Skeletal muscle satellite cell (primary cell): ENCODE measurements around the gene KLLN.
"Not testable (repeated sequence)": the region's sequence is repeated elsewhere in the genome, so short reads cannot be mapped to it uniquely, and the experiment has no call there.

Experiments
- H3K27me3 ChIP-seq: 2 replicates; pipeline ENCODE4 v1.7.0; 2013; ENCODE audit warnings: low read length; ENCODE audit not compliant: control insufficient read depth, insufficient read depth
- H3K36me3 ChIP-seq: 2 replicates; pipeline ENCODE4 v1.7.0; 2013; ENCODE audit warnings: mild to moderate bottlenecking, control low read depth, low read length; ENCODE audit not compliant: insufficient read depth
- H3K4me1 ChIP-seq: 2 replicates; pipeline ENCODE4 v1.7.0; 2013; ENCODE audit warnings: low read length; ENCODE audit not compliant: control insufficient read depth, insufficient read depth
- H3K4me2 ChIP-seq: 2 replicates; pipeline ENCODE4 v1.7.0; 2013; ENCODE audit warnings: mild to moderate bottlenecking, low read length
- H3K4me3 ChIP-seq: 2 replicates; pipeline ENCODE4 v1.7.0; 2013; ENCODE audit warnings: low read length
- H3K9ac ChIP-seq: 2 replicates; pipeline ENCODE4 v1.7.0; 2013; ENCODE audit warnings: mild to moderate bottlenecking, low read depth, low read length, moderate library complexity
- H3K9me3 ChIP-seq: replicated peaks from 2 replicates; pipeline ENCODE4 v1.7.0; 2013; ENCODE audit warnings: mild to moderate bottlenecking, control low read depth, low read length

Gene KLLN

GRCh38 chr10:87849001-87849400 is 14.3 kb downstream of the KLLN start:
- H3K9ac ChIP-seq: no peak overlapping the region
- no peaks in the 10 kb centered on the region for H3K27me3 ChIP-seq
- no peak overlapping the region for H3K4me2 ChIP-seq
- peaks cover 10% of the 10 kb centered on the region for H3K4me1 ChIP-seq
- H3K36me3 ChIP-seq: no peaks in the 10 kb centered on the region
- H3K9me3 ChIP-seq: no peaks in the 10 kb centered on the region
- H3K4me3 ChIP-seq: no peak overlapping the region

GRCh38 chr10:87847550-87847949 is 15.8 kb downstream of the KLLN start:
- H3K4me1 ChIP-seq: peaks cover 18% of the 10 kb centered on the region
- H3K36me3 ChIP-seq: no peaks in the 10 kb centered on the region
- no peaks in the 10 kb centered on the region for H3K9me3 ChIP-seq
- H3K9ac ChIP-seq: no peak overlapping the region
- no peak overlapping the region for H3K4me2 ChIP-seq
- H3K27me3 ChIP-seq: no peaks in the 10 kb centered on the region
- H3K4me3 ChIP-seq: no peak overlapping the region

GRCh38 chr10:87846711-87847110 is 16.6 kb downstream of the KLLN start:
- not testable (repeated sequence) for H3K36me3 ChIP-seq, H3K9ac ChIP-seq, H3K27me3 ChIP-seq, H3K4me2 ChIP-seq, H3K4me3 ChIP-seq, H3K9me3 ChIP-seq
- peaks cover 22% of the 10 kb centered on the region for H3K4me1 ChIP-seq

- H3K4me2 ChIP-seq: no peak overlapping the region
- H3K4me3 ChIP-seq: no peak overlapping the region
- H3K9me3 ChIP-seq: no peaks in the 10 kb centered on the region
- no peaks in the 10 kb centered on the region for H3K27me3 ChIP-seq
- H3K9ac ChIP-seq: no peak overlapping the region
- no peaks in the 10 kb centered on the region for H3K36me3 ChIP-seq
- H3K4me1 ChIP-seq: peaks cover 22% of the 10 kb centered on the region
Measured at GRCh38 chr10:87846023-87846422, 17.3 kb downstream of the KLLN start.

GRCh38 chr10:87845624-87845998 is 17.7 kb downstream of the KLLN start:
- Histone ChIP-seq H3K9me3 (no peaks in the 10 kb centered on the region), H3K4me2 (no peak overlapping the region), H3K4me3 (no peak overlapping the region), H3K9ac (no peak overlapping the region), H3K4me1 (peaks cover 22% of the 10 kb centered on the region), H3K27me3 (no peaks in the 10 kb centered on the region), H3K36me3 (no peaks in the 10 kb centered on the region)

GRCh38 chr10:87844837-87845623 is 18.3 kb downstream of the KLLN start:
- Histone ChIP-seq H3K9ac (no peak overlapping the region), H3K4me3 (no peak overlapping the region), H3K9me3 (no peaks in the 10 kb centered on the region), H3K27me3 (no peaks in the 10 kb centered on the region), H3K36me3 (no peaks in the 10 kb centered on the region), H3K4me2 (no peak overlapping the region), H3K4me1 (peaks cover 22% of the 10 kb centered on the region)

GRCh38 chr10:87843714-87844113 is 19.6 kb downstream of the KLLN start:
- no peaks in the 10 kb centered on the region for H3K36me3 ChIP-seq
- H3K27me3 ChIP-seq: no peaks in the 10 kb centered on the region
- H3K4me2 ChIP-seq: no peak overlapping the region
- H3K4me3 ChIP-seq: no peak overlapping the region
- no peak overlapping the region for H3K9ac ChIP-seq
- H3K4me1 ChIP-seq: peaks cover 22% of the 10 kb centered on the region
- H3K9me3 ChIP-seq: no peaks in the 10 kb centered on the region

- Histone ChIP-seq H3K4me2 (no peak overlapping the region), H3K4me1 (peaks cover 22% of the 10 kb centered on the region), H3K4me3 (no peak overlapping the region), H3K9me3 (no peaks in the 10 kb centered on the region), H3K27me3 (no peaks in the 10 kb centered on the region), H3K36me3 (no peaks in the 10 kb centered on the region), H3K9ac (no peak overlapping the region)
Measured at GRCh38 chr10:87842776-87843497, 20.4 kb downstream of the KLLN start.

- H3K36me3 ChIP-seq: no peaks in the 10 kb centered on the region
- no peaks in the 10 kb centered on the region for H3K27me3 ChIP-seq
- H3K4me1 ChIP-seq: peaks cover 22% of the 10 kb centered on the region
- no peak overlapping the region for H3K4me3 ChIP-seq
- H3K4me2 ChIP-seq: no peak overlapping the region
- no peaks in the 10 kb centered on the region for H3K9me3 ChIP-seq
- H3K9ac ChIP-seq: no peak overlapping the region
Measured at GRCh38 chr10:87842220-87842641, 21.1 kb downstream of the KLLN start.

GRCh38 chr10:87841186-87841585 is 22.1 kb downstream of the KLLN start:
- Histone ChIP-seq H3K9ac (no peak overlapping the region), H3K27me3 (no peaks in the 10 kb centered on the region), H3K9me3 (no peaks in the 10 kb centered on the region), H3K4me2 (no peak overlapping the region), H3K36me3 (no peaks in the 10 kb centered on the region), H3K4me3 (no peak overlapping the region), H3K4me1 (peaks cover 20% of the 10 kb centered on the region)

- Histone ChIP-seq H3K4me2 (no peak overlapping the region), H3K4me3 (no peak overlapping the region), H3K9ac (no peak overlapping the region), H3K27me3 (no peaks in the 10 kb centered on the region), H3K36me3 (no peaks in the 10 kb centered on the region), H3K4me1 (peaks cover 12% of the 10 kb centered on the region), H3K9me3 (no peaks in the 10 kb centered on the region)
Measured at GRCh38 chr10:87838650-87839049, 24.7 kb downstream of the KLLN start.

- no peaks in the 10 kb centered on the region for H3K36me3 ChIP-seq
- H3K4me1 ChIP-seq: peaks cover 3% of the 10 kb centered on the region
- H3K4me2 ChIP-seq: no peak overlapping the region
- no peak overlapping the region for H3K4me3 ChIP-seq
- H3K9ac ChIP-seq: no peak overlapping the region
- no peaks in the 10 kb centered on the region for H3K9me3 ChIP-seq
- no peaks in the 10 kb centered on the region for H3K27me3 ChIP-seq
Measured at GRCh38 chr10:87837445-87837844, 25.9 kb downstream of the KLLN start.
